ENCODE measurements around the gene MRPL34. TPM values are rescaled to one million over a fixed set of nuclear protein-coding genes. Genes with fewer than 3 reads are reported as not detected.
A peak's percentile ranks its signal among the peaks of the same experiment; 100 is the strongest.

Gene MRPL34
- total and polyA plus RNA-seq, 9 donors = 25.0 to 43.0 (median 35.5) TPM

GRCh38 chr19:17327654-17328516 lies 22.2 kb downstream of the MRPL34 start:
- 18% methylated on average over 55 of the region's 64 CpGs for WGBS (ENCODE audit: insufficient coverage)
- H3K9me3 ChIP-seq (replicated peaks; ENCODE audit: control insufficient read depth, low read depth, low read length) = no peaks in the 10 kb centered on the region
- H3K27ac ChIP-seq (ENCODE audit: low read length) = no peak overlapping the region
- peak; percentile 82 for DNase-seq
- peak overlapping the region; percentile 8 for H3K4me3 ChIP-seq (ENCODE audit: low read length)
- peaks cover 27% of the 10 kb centered on the region for H3K27me3 ChIP-seq (ENCODE audit: control insufficient read depth, insufficient read depth, low read length)
- H3K36me3 ChIP-seq (ENCODE audit: control insufficient read depth, insufficient read depth, low read length) = peaks cover 33% of the 10 kb centered on the region
- H3K4me1 ChIP-seq (ENCODE audit: control insufficient read depth, insufficient read depth, low read length) = peaks cover 13% of the 10 kb centered on the region

- Histone ChIP-seq H3K9me3 (replicated peaks; ENCODE audit: control insufficient read depth, low read depth, low read length) (no peaks in the 10 kb centered on the region), H3K4me3 (ENCODE audit: low read length) (peak overlapping the region; percentile 8), H3K27ac (ENCODE audit: low read length) (no peak overlapping the region), H3K4me1 (ENCODE audit: control insufficient read depth, insufficient read depth, low read length) (peaks cover 15% of the 10 kb centered on the region), H3K36me3 (ENCODE audit: control insufficient read depth, insufficient read depth, low read length) (peaks cover 36% of the 10 kb centered on the region), H3K27me3 (ENCODE audit: control insufficient read depth, insufficient read depth, low read length) (peaks cover 27% of the 10 kb centered on the region)
- no peak for DNase-seq
- 11% methylated on average over 81 of the region's 94 CpGs for WGBS (ENCODE audit: insufficient coverage)
Observed at GRCh38 chr19:17328517-17329365, 23.1 kb downstream of the MRPL34 start.

DNA sequence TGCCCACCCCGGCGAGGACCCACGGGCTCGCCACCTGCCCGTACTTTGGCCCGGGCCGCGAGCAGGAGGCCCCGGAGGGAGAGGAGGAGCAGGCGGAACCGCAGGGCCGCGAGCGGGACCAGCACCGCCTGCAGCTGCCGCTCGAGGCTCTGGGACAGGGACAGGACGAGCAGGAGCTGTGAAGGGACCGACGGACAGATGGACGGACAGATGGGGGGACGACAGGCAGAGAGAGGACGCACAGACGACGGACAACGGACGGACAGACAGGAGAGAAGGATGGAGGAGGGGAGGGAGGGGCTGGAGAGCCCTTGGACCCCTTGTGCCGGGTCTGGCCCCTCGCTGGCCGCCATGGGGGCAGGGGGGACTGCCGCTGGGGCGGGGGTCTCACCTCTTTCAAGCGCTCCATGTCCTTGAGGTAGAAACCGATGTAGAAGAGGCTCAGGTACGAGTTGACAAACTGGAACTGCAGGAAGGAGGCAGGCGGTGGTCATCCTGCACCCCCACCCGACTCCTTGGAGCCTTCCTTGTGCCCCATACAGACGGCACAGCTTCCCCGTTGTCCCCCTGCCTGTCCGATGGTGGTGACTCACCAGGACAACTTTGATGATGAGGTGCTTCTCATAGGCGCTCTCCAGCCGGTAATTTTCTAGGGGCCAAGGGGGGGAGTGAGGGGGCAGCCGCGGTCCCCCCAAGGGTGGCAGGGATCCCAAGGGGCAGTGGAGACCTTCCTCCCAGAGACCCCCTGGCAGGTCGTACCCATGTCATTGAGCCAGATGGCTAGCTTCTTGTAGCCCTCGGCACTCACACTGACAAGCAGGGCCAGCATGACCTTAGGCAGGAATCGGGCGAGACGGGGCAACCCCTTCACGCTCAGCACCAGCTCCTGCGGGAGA lies 23.9 kb downstream of the MRPL34 start:
- Histone ChIP-seq H3K36me3 (ENCODE audit: control insufficient read depth, insufficient read depth, low read length) (peaks cover 33% of the 10 kb centered on the region), H3K4me3 (ENCODE audit: low read length) (no peak overlapping the region), H3K4me1 (ENCODE audit: control insufficient read depth, insufficient read depth, low read length) (peaks cover 15% of the 10 kb centered on the region), H3K27me3 (ENCODE audit: control insufficient read depth, insufficient read depth, low read length) (peaks cover 27% of the 10 kb centered on the region), H3K27ac (ENCODE audit: low read length) (no peak overlapping the region), H3K9me3 (replicated peaks; ENCODE audit: control insufficient read depth, low read depth, low read length) (no peaks in the 10 kb centered on the region)
- 54% methylated on average over 39 of the region's 51 CpGs for WGBS (ENCODE audit: insufficient coverage)
- no peak for DNase-seq

- peaks cover 23% of the 10 kb centered on the region for H3K4me1 ChIP-seq (ENCODE audit: control insufficient read depth, insufficient read depth, low read length)
- H3K4me3 ChIP-seq (ENCODE audit: low read length) = no peak overlapping the region
- no peaks in the 10 kb centered on the region for H3K9me3 ChIP-seq (replicated peaks; ENCODE audit: control insufficient read depth, low read depth, low read length)
- H3K36me3 ChIP-seq (ENCODE audit: control insufficient read depth, insufficient read depth, low read length) = peaks cover 26% of the 10 kb centered on the region
- no peak overlapping the region for H3K27ac ChIP-seq (ENCODE audit: low read length)
- no peak for DNase-seq
- H3K27me3 ChIP-seq (ENCODE audit: control insufficient read depth, insufficient read depth, low read length) = peaks cover 27% of the 10 kb centered on the region
- 87% methylated on average over 24 of the region's 24 CpGs for WGBS (ENCODE audit: insufficient coverage)
Observed at GRCh38 chr19:17330262-17331044, 24.8 kb downstream of the MRPL34 start.

- 92% methylated on average over 9 of the region's 13 CpGs for WGBS (ENCODE audit: insufficient coverage)
- H3K27ac ChIP-seq (ENCODE audit: low read length) = no peak overlapping the region
- no peaks in the 10 kb centered on the region for H3K9me3 ChIP-seq (replicated peaks; ENCODE audit: control insufficient read depth, low read depth, low read length)
- H3K4me1 ChIP-seq (ENCODE audit: control insufficient read depth, insufficient read depth, low read length) = peaks cover 27% of the 10 kb centered on the region
- no peak for DNase-seq
- peaks cover 26% of the 10 kb centered on the region for H3K36me3 ChIP-seq (ENCODE audit: control insufficient read depth, insufficient read depth, low read length)
- H3K27me3 ChIP-seq (ENCODE audit: control insufficient read depth, insufficient read depth, low read length) = peaks cover 27% of the 10 kb centered on the region
- no peak overlapping the region for H3K4me3 ChIP-seq (ENCODE audit: low read length)
Observed at GRCh38 chr19:17331045-17331558, 25.4 kb downstream of the MRPL34 start.

GRCh38 chr19:17332360-17332676 lies 26.6 kb downstream of the MRPL34 start:
- DNase-seq = no peak
- Histone ChIP-seq H3K36me3 (ENCODE audit: control insufficient read depth, insufficient read depth, low read length) (peaks cover 21% of the 10 kb centered on the region), H3K4me3 (ENCODE audit: low read length) (no peak overlapping the region), H3K4me1 (ENCODE audit: control insufficient read depth, insufficient read depth, low read length) (peaks cover 32% of the 10 kb centered on the region), H3K27ac (ENCODE audit: low read length) (no peak overlapping the region), H3K9me3 (replicated peaks; ENCODE audit: control insufficient read depth, low read depth, low read length) (no peaks in the 10 kb centered on the region), H3K27me3 (ENCODE audit: control insufficient read depth, insufficient read depth, low read length) (peaks cover 27% of the 10 kb centered on the region)
- WGBS (ENCODE audit: insufficient coverage) = 77% methylated on average over 4 of the region's 8 CpGs

- DNase-seq = peak; percentile 52
- no peaks in the 10 kb centered on the region for H3K9me3 ChIP-seq (replicated peaks; ENCODE audit: control insufficient read depth, low read depth, low read length)
- no peak overlapping the region for H3K4me3 ChIP-seq (ENCODE audit: low read length)
- H3K27me3 ChIP-seq (ENCODE audit: control insufficient read depth, insufficient read depth, low read length) = peaks cover 27% of the 10 kb centered on the region
- no peak overlapping the region for H3K27ac ChIP-seq (ENCODE audit: low read length)
- WGBS (ENCODE audit: insufficient coverage) = 93% methylated on average over 44 of the region's 45 CpGs
- H3K36me3 ChIP-seq (ENCODE audit: control insufficient read depth, insufficient read depth, low read length) = peaks cover 21% of the 10 kb centered on the region
- peaks cover 37% of the 10 kb centered on the region for H3K4me1 ChIP-seq (ENCODE audit: control insufficient read depth, insufficient read depth, low read length)
Observed at GRCh38 chr19:17332677-17333581, 27.3 kb downstream of the MRPL34 start.

GRCh38 chr19:17333611-17334413 lies 28.1 kb downstream of the MRPL34 start:
- Histone ChIP-seq H3K4me3 (ENCODE audit: low read length) (peak overlapping the region; percentile 67), H3K4me1 (ENCODE audit: control insufficient read depth, insufficient read depth, low read length) (peaks cover 40% of the 10 kb centered on the region), H3K27ac (ENCODE audit: low read length) (no peak overlapping the region), H3K9me3 (replicated peaks; ENCODE audit: control insufficient read depth, low read depth, low read length) (no peaks in the 10 kb centered on the region), H3K36me3 (ENCODE audit: control insufficient read depth, insufficient read depth, low read length) (peaks cover 21% of the 10 kb centered on the region), H3K27me3 (ENCODE audit: control insufficient read depth, insufficient read depth, low read length) (peaks cover 22% of the 10 kb centered on the region)
- WGBS (ENCODE audit: insufficient coverage) = 36% methylated on average over 52 of the region's 52 CpGs
- DNase-seq = peak; percentile 51

Data from muscle of leg (tissue), 11 donors.